Ishikawa (cell line): ENCODE results near the gene CD180.

Source experiments
- CEBPB ChIP-seq: IDR thresholded peaks from 2 replicates; pipeline ENCODE4 v1.6.1; 2012
- CREB1 ChIP-seq: IDR thresholded peaks from 2 replicates; pipeline ENCODE4 v1.6.1; 2012; ENCODE audit warnings: low read depth
- EGR1 ChIP-seq: IDR thresholded peaks from 2 replicates; pipeline ENCODE4 v1.6.1; 2012
- EP300 ChIP-seq: IDR thresholded peaks from 2 replicates; pipeline ENCODE4 v1.6.1; 2012; ENCODE audit warnings: borderline replicate concordance
- FOXM1 ChIP-seq: IDR thresholded peaks from 2 replicates; pipeline ENCODE4 v1.6.1; 2012; ENCODE audit warnings: low read depth, borderline replicate concordance
- NFIC ChIP-seq: IDR thresholded peaks from 2 replicates; pipeline ENCODE4 v1.6.1; 2012
- RAD21 ChIP-seq: IDR thresholded peaks from 2 replicates; pipeline ENCODE4 v1.6.1; 2012; ENCODE audit warnings: low read depth
- TAF1 ChIP-seq: IDR thresholded peaks from 2 replicates; pipeline ENCODE4 v1.6.1; 2012; ENCODE audit warnings: low read depth, mild to moderate bottlenecking
- TCF12 ChIP-seq: IDR thresholded peaks from 2 replicates; pipeline ENCODE4 v1.6.1; 2012; ENCODE audit warnings: low read depth
- TEAD4 ChIP-seq: IDR thresholded peaks from 2 replicates; pipeline ENCODE4 v1.6.1; 2012
- USF1 ChIP-seq: IDR thresholded peaks from 2 replicates; pipeline ENCODE4 v1.6.1; 2012
- YY1 ChIP-seq: IDR thresholded peaks from 2 replicates; pipeline ENCODE4 v1.6.1; 2012; ENCODE audit warnings: low read depth
- ZBTB7A ChIP-seq: IDR thresholded peaks from 2 replicates; pipeline ENCODE4 v1.6.1; 2012; ENCODE audit warnings: low read depth
- TF ChIP-seq, protein P1 (sequence below): IDR thresholded peaks from 2 replicates; pipeline ENCODE4 v1.6.1; 2012
- TF ChIP-seq, protein P2 (sequence below): IDR thresholded peaks from 2 replicates; pipeline ENCODE4 v1.6.1; 2012; ENCODE audit warnings: low read depth, mild to moderate bottlenecking

Gene CD180

GRCh38 chr5:67240846-67241245 is 44.2 kb upstream of the CD180 start:
- TF ChIP-seq USF1 (no peak), YY1 (no peak), ZBTB7A (no peak), TAF1 (no peak), EGR1 (no peak), EP300 (no peak), TCF12 (no peak), FOXM1 (no peak), NFIC (no peak), CEBPB (no peak), TEAD4 (no peak), CREB1 (no peak), RAD21 (no peak)
- TF ChIP-seq, protein P1, sequence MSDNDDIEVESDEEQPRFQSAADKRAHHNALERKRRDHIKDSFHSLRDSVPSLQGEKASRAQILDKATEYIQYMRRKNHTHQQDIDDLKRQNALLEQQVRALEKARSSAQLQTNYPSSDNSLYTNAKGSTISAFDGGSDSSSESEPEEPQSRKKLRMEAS = no peak
- TF ChIP-seq, protein P2, sequence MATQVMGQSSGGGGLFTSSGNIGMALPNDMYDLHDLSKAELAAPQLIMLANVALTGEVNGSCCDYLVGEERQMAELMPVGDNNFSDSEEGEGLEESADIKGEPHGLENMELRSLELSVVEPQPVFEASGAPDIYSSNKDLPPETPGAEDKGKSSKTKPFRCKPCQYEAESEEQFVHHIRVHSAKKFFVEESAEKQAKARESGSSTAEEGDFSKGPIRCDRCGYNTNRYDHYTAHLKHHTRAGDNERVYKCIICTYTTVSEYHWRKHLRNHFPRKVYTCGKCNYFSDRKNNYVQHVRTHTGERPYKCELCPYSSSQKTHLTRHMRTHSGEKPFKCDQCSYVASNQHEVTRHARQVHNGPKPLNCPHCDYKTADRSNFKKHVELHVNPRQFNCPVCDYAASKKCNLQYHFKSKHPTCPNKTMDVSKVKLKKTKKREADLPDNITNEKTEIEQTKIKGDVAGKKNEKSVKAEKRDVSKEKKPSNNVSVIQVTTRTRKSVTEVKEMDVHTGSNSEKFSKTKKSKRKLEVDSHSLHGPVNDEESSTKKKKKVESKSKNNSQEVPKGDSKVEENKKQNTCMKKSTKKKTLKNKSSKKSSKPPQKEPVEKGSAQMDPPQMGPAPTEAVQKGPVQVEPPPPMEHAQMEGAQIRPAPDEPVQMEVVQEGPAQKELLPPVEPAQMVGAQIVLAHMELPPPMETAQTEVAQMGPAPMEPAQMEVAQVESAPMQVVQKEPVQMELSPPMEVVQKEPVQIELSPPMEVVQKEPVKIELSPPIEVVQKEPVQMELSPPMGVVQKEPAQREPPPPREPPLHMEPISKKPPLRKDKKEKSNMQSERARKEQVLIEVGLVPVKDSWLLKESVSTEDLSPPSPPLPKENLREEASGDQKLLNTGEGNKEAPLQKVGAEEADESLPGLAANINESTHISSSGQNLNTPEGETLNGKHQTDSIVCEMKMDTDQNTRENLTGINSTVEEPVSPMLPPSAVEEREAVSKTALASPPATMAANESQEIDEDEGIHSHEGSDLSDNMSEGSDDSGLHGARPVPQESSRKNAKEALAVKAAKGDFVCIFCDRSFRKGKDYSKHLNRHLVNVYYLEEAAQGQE = no peak

DNA sequence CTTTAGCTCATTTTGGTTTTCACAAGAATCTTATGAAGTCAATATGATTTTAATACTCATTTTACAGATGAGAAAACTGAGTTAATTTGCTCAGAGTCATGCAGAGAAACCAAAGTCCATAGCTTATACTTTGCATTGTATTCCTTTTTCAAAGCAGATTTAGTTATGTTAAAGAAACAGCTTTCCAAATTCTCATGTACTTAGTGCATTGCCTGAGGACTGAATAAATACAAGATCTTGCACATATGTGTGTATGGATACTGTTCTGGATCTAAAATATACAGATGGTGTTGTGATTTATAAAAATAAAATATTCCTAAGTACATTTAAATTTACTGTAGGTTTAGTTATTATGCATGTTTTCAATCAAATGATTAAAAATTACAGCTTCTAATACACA is 43.5 kb upstream of the CD180 start:
- TF ChIP-seq, protein P2 = no peak
- TF ChIP-seq TEAD4 (no peak), NFIC (no peak), USF1 (no peak)

GRCh38 chr5:67238191-67238590 is 41.6 kb upstream of the CD180 start:
- TF ChIP-seq, protein P1 = no peak
- TF ChIP-seq ZBTB7A (no peak), CEBPB (no peak), EP300 (no peak), USF1 (no peak), FOXM1 (no peak), TEAD4 (no peak)

DNA sequence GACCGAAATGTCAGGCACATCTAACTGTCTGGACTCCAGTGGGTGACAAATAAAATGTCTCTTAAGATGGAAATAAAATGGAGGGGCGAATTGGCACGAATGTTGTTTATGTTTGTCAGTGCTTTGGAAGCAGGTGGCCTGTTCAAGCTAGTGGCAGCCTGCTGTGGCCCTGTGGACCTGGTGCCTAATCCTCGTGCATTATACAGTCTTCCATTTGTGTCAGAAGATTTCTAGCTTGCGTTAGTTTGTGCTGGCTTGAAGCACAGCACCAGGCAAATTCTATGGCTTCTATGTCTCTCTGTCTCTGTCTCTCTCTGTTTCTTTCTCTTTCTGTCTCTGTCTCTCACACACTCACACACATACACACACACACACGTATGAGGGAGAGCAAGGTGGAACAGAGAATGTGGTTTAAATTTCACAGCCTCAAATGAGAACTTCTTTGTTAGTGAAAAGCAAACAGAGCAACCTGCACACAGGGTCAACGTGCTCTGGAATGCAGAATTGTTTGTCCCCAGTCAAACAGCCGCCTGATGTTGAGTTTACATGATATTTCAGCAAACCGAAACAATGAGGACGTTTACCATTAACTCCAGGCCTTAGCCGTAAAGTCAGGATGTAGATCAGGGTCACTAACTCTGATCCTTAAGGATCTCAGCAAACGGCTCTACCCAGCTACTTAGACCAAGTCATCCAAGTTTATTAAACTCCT is 39.0 kb upstream of the CD180 start:
- no peak for TF ChIP-seq TCF12
- TF ChIP-seq USF1 = no peak
- TF ChIP-seq YY1 = no peak
- TF ChIP-seq, protein P1 = no peak
- TF ChIP-seq TEAD4 = no peak
- no peak for TF ChIP-seq EP300
- TF ChIP-seq, protein P2 = no peak
- no peak for TF ChIP-seq NFIC
- no peak for TF ChIP-seq RAD21
- TF ChIP-seq FOXM1 = no peak
- no peak for TF ChIP-seq CEBPB
- no peak for TF ChIP-seq TAF1
- no peak for TF ChIP-seq ZBTB7A
- TF ChIP-seq EGR1 = no peak
- no peak for TF ChIP-seq CREB1
